ENCODE results near the gene RALGAPA2.

The RALGAPA2 gene

GRCh38 chr20:20454367-20454766 is 258.1 kb downstream of the RALGAPA2 start:
- Histone ChIP-seq H3K36me3 (ENCODE audit: control insufficient read depth, insufficient read depth, low read length) (no peaks in the 10 kb centered on the region), H3K4me3 (ENCODE audit: low read depth, low read length) (no peak overlapping the region), H3K9ac (ENCODE audit: low read length) (no peak overlapping the region), H3K4me1 (ENCODE audit: control insufficient read depth, insufficient read depth, low read length) (peaks cover 19% of the 10 kb centered on the region), H3K27ac (ENCODE audit: low read depth, low read length) (no peak overlapping the region), H3K27me3 (ENCODE audit: control insufficient read depth, insufficient read depth, low read length) (no peaks in the 10 kb centered on the region), H3K9me3 (ENCODE audit: control insufficient read depth, insufficient read depth, low read depth, low read length) (no peaks in the 10 kb centered on the region)

- Histone ChIP-seq H3K4me1 (ENCODE audit: control insufficient read depth, insufficient read depth, low read length) (peaks cover 19% of the 10 kb centered on the region), H3K36me3 (ENCODE audit: control insufficient read depth, insufficient read depth, low read length) (no peaks in the 10 kb centered on the region), H3K27me3 (ENCODE audit: control insufficient read depth, insufficient read depth, low read length) (no peaks in the 10 kb centered on the region), H3K27ac (ENCODE audit: low read depth, low read length) (no peak overlapping the region), H3K9ac (ENCODE audit: low read length) (no peak overlapping the region), H3K9me3 (ENCODE audit: control insufficient read depth, insufficient read depth, low read depth, low read length) (no peaks in the 10 kb centered on the region), H3K4me3 (ENCODE audit: low read depth, low read length) (peak overlapping the region; percentile 9)
Measured at GRCh38 chr20:20452254-20452676, 260.2 kb downstream of the RALGAPA2 start.

- no peaks in the 10 kb centered on the region for H3K27me3 ChIP-seq (ENCODE audit: control insufficient read depth, insufficient read depth, low read length)
- no peak overlapping the region for H3K9ac ChIP-seq (ENCODE audit: low read length)
- H3K36me3 ChIP-seq (ENCODE audit: control insufficient read depth, insufficient read depth, low read length), result no peaks in the 10 kb centered on the region
- H3K9me3 ChIP-seq (ENCODE audit: control insufficient read depth, insufficient read depth, low read depth, low read length), result no peaks in the 10 kb centered on the region
- peaks cover 25% of the 10 kb centered on the region for H3K4me1 ChIP-seq (ENCODE audit: control insufficient read depth, insufficient read depth, low read length)
- no peak overlapping the region for H3K27ac ChIP-seq (ENCODE audit: low read depth, low read length)
- no peak overlapping the region for H3K4me3 ChIP-seq (ENCODE audit: low read depth, low read length)
Measured at GRCh38 chr20:20450521-20450920, 261.9 kb downstream of the RALGAPA2 start.

- Histone ChIP-seq H3K27ac (ENCODE audit: low read depth, low read length) (no peak overlapping the region), H3K36me3 (ENCODE audit: control insufficient read depth, insufficient read depth, low read length) (no peaks in the 10 kb centered on the region), H3K4me1 (ENCODE audit: control insufficient read depth, insufficient read depth, low read length) (peaks cover 25% of the 10 kb centered on the region), H3K4me3 (ENCODE audit: low read depth, low read length) (no peak overlapping the region), H3K9me3 (ENCODE audit: control insufficient read depth, insufficient read depth, low read depth, low read length) (no peaks in the 10 kb centered on the region), H3K9ac (ENCODE audit: low read length) (no peak overlapping the region), H3K27me3 (ENCODE audit: control insufficient read depth, insufficient read depth, low read length) (no peaks in the 10 kb centered on the region)
Measured at GRCh38 chr20:20448881-20449280, 263.6 kb downstream of the RALGAPA2 start.

GRCh38 chr20:20447196-20447595 is 265.2 kb downstream of the RALGAPA2 start:
- no peak overlapping the region for H3K9ac ChIP-seq (ENCODE audit: low read length)
- H3K27ac ChIP-seq (ENCODE audit: low read depth, low read length), result no peak overlapping the region
- H3K9me3 ChIP-seq (ENCODE audit: control insufficient read depth, insufficient read depth, low read depth, low read length), result no peaks in the 10 kb centered on the region
- no peaks in the 10 kb centered on the region for H3K27me3 ChIP-seq (ENCODE audit: control insufficient read depth, insufficient read depth, low read length)
- H3K36me3 ChIP-seq (ENCODE audit: control insufficient read depth, insufficient read depth, low read length), result no peaks in the 10 kb centered on the region
- no peak overlapping the region for H3K4me3 ChIP-seq (ENCODE audit: low read depth, low read length)
- H3K4me1 ChIP-seq (ENCODE audit: control insufficient read depth, insufficient read depth, low read length), result peaks cover 16% of the 10 kb centered on the region

GRCh38 chr20:20446425-20447015 is 265.9 kb downstream of the RALGAPA2 start:
- Histone ChIP-seq H3K36me3 (ENCODE audit: control insufficient read depth, insufficient read depth, low read length) (no peaks in the 10 kb centered on the region), H3K9ac (ENCODE audit: low read length) (no peak overlapping the region), H3K4me3 (ENCODE audit: low read depth, low read length) (no peak overlapping the region), H3K9me3 (ENCODE audit: control insufficient read depth, insufficient read depth, low read depth, low read length) (no peaks in the 10 kb centered on the region), H3K27me3 (ENCODE audit: control insufficient read depth, insufficient read depth, low read length) (no peaks in the 10 kb centered on the region), H3K27ac (ENCODE audit: low read depth, low read length) (no peak overlapping the region), H3K4me1 (ENCODE audit: control insufficient read depth, insufficient read depth, low read length) (peaks cover 11% of the 10 kb centered on the region)

GRCh38 chr20:20446001-20446400 is 266.4 kb downstream of the RALGAPA2 start:
- H3K27ac ChIP-seq (ENCODE audit: low read depth, low read length), result no peak overlapping the region
- no peak overlapping the region for H3K9ac ChIP-seq (ENCODE audit: low read length)

GRCh38 chr20:20443504-20443903 is 268.9 kb downstream of the RALGAPA2 start:
- no peaks in the 10 kb centered on the region for H3K36me3 ChIP-seq (ENCODE audit: control insufficient read depth, insufficient read depth, low read length)
- no peaks in the 10 kb centered on the region for H3K27me3 ChIP-seq (ENCODE audit: control insufficient read depth, insufficient read depth, low read length)
- H3K9me3 ChIP-seq (ENCODE audit: control insufficient read depth, insufficient read depth, low read depth, low read length), result no peaks in the 10 kb centered on the region
- H3K4me3 ChIP-seq (ENCODE audit: low read depth, low read length), result no peak overlapping the region
- no peak overlapping the region for H3K27ac ChIP-seq (ENCODE audit: low read depth, low read length)
- H3K4me1 ChIP-seq (ENCODE audit: control insufficient read depth, insufficient read depth, low read length), result peaks cover 17% of the 10 kb centered on the region
- H3K9ac ChIP-seq (ENCODE audit: low read length), result no peak overlapping the region

More at GRCh38 chr20:20446001-20446400, 266.4 kb downstream of the RALGAPA2 start:
- no peaks in the 10 kb centered on the region for H3K9me3 ChIP-seq (ENCODE audit: control insufficient read depth, insufficient read depth, low read depth, low read length)
- no peaks in the 10 kb centered on the region for H3K36me3 ChIP-seq (ENCODE audit: control insufficient read depth, insufficient read depth, low read length)
- no peaks in the 10 kb centered on the region for H3K27me3 ChIP-seq (ENCODE audit: control insufficient read depth, insufficient read depth, low read length)
- peaks cover 16% of the 10 kb centered on the region for H3K4me1 ChIP-seq (ENCODE audit: control insufficient read depth, insufficient read depth, low read length)
- H3K4me3 ChIP-seq (ENCODE audit: low read depth, low read length), result no peak overlapping the region

GRCh38 chr20:20442466-20442865 is 270.0 kb downstream of the RALGAPA2 start:
- Histone ChIP-seq H3K4me3 (ENCODE audit: low read depth, low read length) (no peak overlapping the region), H3K9me3 (ENCODE audit: control insufficient read depth, insufficient read depth, low read depth, low read length) (no peaks in the 10 kb centered on the region), H3K36me3 (ENCODE audit: control insufficient read depth, insufficient read depth, low read length) (no peaks in the 10 kb centered on the region), H3K9ac (ENCODE audit: low read length) (no peak overlapping the region), H3K27me3 (ENCODE audit: control insufficient read depth, insufficient read depth, low read length) (no peaks in the 10 kb centered on the region), H3K27ac (ENCODE audit: low read depth, low read length) (no peak overlapping the region), H3K4me1 (ENCODE audit: control insufficient read depth, insufficient read depth, low read length) (peaks cover 17% of the 10 kb centered on the region)

GRCh38 chr20:20440886-20441658 is 271.4 kb downstream of the RALGAPA2 start:
- H3K4me3 ChIP-seq (ENCODE audit: low read depth, low read length), result no peak overlapping the region
- no peaks in the 10 kb centered on the region for H3K27me3 ChIP-seq (ENCODE audit: control insufficient read depth, insufficient read depth, low read length)
- H3K9ac ChIP-seq (ENCODE audit: low read length), result no peak overlapping the region
- H3K36me3 ChIP-seq (ENCODE audit: control insufficient read depth, insufficient read depth, low read length), result no peaks in the 10 kb centered on the region
- no peaks in the 10 kb centered on the region for H3K9me3 ChIP-seq (ENCODE audit: control insufficient read depth, insufficient read depth, low read depth, low read length)
- peaks cover 11% of the 10 kb centered on the region for H3K4me1 ChIP-seq (ENCODE audit: control insufficient read depth, insufficient read depth, low read length)
- no peak overlapping the region for H3K27ac ChIP-seq (ENCODE audit: low read depth, low read length)

- no peaks in the 10 kb centered on the region for H3K27me3 ChIP-seq (ENCODE audit: control insufficient read depth, insufficient read depth, low read length)
- H3K4me3 ChIP-seq (ENCODE audit: low read depth, low read length), result no peak overlapping the region
- H3K36me3 ChIP-seq (ENCODE audit: control insufficient read depth, insufficient read depth, low read length), result no peaks in the 10 kb centered on the region
- no peak overlapping the region for H3K27ac ChIP-seq (ENCODE audit: low read depth, low read length)
- H3K9ac ChIP-seq (ENCODE audit: low read length), result no peak overlapping the region
- peaks cover 11% of the 10 kb centered on the region for H3K4me1 ChIP-seq (ENCODE audit: control insufficient read depth, insufficient read depth, low read length)
- H3K9me3 ChIP-seq (ENCODE audit: control insufficient read depth, insufficient read depth, low read depth, low read length), result no peaks in the 10 kb centered on the region
Measured at GRCh38 chr20:20440481-20440880, 272.0 kb downstream of the RALGAPA2 start.
